Brain pericyte (primary cell): ENCODE measurements around the gene FAM240B.

Source experiments
- DNase-seq: peaks from one replicate; pipeline ENCODE4 v3.0.0-alpha.2; 2012; ENCODE audit warnings: low read depth, low spot score

FAM240B gene

DNA sequence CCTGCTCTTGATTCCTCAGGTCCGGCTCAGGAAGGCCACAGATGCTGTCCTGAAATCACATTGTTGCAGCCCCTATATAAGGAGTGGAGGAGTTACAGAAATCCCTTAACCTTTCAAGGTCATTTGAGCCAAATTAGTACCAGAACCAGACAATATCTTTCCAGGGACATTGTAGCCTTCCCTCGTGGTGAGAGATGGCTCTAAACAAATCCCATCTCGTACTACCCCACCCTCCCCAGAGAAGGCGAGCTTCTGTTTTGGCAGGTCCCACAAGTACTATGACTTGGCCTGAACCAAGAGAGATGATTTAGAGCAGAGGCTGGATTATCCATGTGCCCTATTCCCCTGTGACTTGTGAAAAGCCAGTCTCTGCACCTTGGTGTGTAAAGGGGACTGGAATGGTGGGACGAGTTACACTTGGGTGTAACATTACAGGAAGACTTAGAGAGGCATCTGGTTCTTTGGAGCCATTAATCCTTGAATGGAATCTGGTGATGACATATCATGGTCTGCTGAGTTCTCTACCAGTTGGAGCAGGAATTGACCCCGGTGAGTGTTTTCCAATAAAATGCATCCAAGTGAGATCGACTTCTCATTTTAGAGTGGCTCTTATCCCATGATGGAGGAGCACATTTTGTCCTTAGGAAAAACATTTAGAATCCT lies at the start of gene FAM240B:
Gene FAM240B (minus strand): TSS at position 51 of the 663 bp plus-strand sequence. CDS start 16,134 bp downstream, outside the sequence.
- no peak for DNase-seq

DNA sequence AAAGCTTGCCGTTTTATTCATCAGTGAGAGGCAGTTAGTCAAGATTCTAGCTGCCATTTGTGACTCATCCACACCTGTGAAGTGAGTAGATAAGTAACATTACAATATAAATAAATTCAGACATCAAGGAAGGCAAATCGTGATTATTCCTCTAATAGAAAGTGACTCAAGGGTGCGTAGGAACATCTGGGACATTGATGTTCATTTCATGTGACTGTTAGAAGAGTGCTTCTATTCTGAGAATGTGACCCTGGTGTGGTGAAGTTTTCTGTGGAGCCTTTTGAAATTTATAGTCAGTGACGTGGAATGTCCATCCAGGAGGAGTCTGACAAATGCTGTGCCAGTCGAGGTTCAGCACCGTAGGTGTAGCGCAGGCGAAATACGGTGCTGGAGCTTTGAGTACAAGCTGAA lies 48.4 kb upstream of the FAM240B start:
- no peak for DNase-seq

GRCh38 chr9:38765101-38765500 lies 45.2 kb upstream of the FAM240B start:
- DNase-seq, result no peak

- DNase-seq, result no peak
These were observed 42.1 kb upstream of the FAM240B start for GRCh38 chr9:38761999-38762398.

- DNase-seq, result no peak
These were observed 41.4 kb upstream of the FAM240B start for GRCh38 chr9:38761339-38761738.

- DNase-seq, result no peak
These were observed 36.8 kb upstream of the FAM240B start for GRCh38 chr9:38756702-38757101.

DNA sequence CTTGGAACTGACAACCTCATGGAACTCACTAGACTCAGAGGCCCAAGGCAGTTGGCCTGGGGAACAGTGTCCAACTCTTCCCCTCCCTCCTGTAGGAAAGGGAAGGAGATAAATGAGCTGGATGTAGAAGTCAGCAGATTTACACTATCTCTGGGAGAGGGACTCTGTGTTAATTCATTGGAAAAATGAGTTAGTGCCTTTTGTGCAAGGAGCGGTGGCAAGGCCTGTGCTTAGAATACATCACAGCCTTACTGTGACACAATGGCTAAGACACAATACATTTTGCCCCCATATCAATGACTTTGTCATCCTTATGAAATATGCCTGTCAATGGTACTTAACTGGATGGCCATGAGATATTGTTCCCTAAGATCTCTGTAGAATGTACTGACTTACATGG lies 28.0 kb upstream of the FAM240B start:
- no peak for DNase-seq

DNA sequence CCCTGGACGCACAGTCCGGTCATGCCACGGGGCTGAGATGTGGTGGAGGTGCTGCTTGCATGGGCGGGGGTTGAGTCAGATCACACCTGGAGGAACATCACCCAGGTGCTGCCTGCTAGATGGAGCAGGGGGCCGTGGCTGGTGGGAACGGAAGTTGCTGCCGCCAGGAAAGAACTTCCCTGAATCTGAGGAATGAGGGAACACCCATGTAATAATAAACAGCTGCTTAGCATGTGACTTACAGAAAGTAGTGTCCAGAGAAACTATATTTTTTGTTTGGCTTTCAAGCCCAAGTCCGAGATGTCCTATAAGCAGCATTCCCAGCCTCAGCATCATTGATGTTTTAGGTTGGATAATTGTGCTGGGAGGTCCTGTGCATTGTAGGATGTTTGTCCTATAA lies 27.1 kb upstream of the FAM240B start:
- DNase-seq, result no peak

DNA sequence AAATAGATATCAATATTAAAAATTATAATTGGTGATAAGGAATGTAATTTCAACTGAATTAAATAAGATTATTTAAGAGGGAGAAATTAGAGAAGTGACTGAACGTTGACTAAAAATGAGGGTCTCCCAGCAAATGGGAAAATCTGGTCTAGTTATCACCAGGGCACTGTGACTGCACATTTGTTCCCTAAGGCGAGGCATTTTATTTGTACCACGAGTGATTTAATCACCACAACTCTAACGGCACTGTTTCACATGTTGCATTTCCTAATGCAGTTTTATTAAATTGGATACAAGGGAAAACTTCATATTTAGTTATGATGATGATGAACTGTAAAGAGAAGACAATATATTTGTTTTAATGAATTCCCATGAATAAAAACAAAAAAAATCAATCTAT lies 26.4 kb upstream of the FAM240B start:
- no peak for DNase-seq

- DNase-seq, result no peak
These were observed 24.6 kb upstream of the FAM240B start for GRCh38 chr9:38744484-38744883.

DNA sequence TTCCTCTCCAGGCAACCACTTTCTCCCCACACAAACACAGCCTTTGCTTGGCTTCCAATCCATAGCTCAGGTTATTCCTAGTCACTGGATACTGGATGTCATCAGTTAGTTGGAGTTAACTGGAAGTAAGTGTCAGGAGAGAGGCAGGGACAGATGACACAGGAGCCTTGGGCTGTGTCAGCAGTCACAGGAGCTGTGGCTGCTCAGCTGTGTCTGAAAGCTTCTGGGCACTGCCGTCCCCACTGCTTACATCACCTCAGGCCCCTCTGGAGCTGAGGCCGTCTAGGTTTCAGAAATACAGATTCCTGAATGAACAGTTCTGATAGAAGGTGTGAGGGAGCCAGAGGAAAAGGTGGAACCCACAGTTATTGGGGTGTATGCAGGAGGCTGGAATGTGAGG lies 17.3 kb upstream of the FAM240B start:
- no peak for DNase-seq

DNA sequence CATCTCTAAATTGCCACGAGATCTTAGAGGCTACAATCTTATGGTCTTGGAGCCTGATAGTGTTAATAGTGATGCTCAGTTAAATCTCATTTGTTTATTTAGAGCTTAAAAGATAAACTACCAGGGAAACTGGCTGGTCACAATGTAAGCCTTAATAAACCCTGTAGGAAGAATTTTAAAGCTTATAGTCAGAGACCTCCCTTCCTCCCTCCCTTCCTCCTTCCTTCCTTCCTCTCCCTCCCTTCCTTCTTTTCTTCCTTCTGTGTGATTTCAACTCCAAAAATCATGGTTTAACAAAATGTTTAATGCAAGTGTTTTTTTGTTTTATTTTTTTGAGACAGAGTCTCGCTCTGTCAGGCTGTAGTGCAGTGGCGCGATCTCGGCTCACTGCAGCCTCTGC lies 14.9 kb upstream of the FAM240B start:
- DNase-seq, result no peak

DNA sequence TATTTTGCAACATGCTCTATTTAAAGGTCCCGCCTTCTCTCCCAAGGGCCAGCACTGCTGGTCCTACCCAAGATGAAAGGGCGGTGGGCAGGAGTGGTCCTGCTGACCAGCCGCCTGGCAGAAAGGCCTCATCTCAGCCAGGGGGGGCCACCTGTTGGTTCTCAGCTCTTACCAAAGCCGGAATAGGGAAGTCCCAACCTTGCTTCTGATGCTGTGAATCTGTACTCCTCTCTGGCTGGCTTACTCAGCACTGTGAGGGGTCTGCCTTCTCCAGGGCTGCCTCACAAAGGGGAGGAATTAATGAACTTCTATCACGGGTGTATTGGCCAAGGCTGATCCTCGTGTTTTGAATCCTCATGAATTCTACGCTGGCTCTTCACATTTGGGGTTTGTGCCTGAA lies 13.6 kb upstream of the FAM240B start:
- DNase-seq, result no peak

DNA sequence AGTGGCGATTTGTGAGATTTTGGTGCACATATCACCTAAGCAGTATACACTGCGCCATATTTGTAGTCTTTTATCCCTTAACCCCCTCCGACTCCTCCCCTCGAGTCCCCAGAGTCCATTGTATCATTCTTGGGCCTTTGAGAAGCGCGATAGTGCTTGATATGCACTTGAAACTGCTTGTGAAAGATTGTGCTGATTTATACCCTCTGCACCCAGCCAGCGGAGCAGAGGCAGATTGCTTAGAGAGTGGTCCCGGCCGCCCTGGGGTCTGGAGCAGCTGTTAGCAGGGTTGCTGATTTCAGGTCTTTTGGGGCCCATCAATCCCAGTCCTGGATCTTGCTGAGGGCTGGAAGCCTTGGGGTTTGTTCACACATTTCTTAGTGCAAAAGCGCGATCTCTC lies 13.0 kb upstream of the FAM240B start:
- no peak for DNase-seq

GRCh38 chr9:38727497-38728001 lies 7.6 kb upstream of the FAM240B start:
- DNase-seq, result peak; percentile 25

- DNase-seq, result no peak
These were observed 4.8 kb upstream of the FAM240B start for GRCh38 chr9:38724754-38725153.

- DNase-seq, result no peak
These were observed 1.8 kb downstream of the FAM240B start for GRCh38 chr9:38718148-38718547.

- no peak for DNase-seq
These were observed 4.2 kb downstream of the FAM240B start for GRCh38 chr9:38715684-38716083.

GRCh38 chr9:38713426-38713825 lies 6.5 kb downstream of the FAM240B start:
- no peak for DNase-seq

DNA sequence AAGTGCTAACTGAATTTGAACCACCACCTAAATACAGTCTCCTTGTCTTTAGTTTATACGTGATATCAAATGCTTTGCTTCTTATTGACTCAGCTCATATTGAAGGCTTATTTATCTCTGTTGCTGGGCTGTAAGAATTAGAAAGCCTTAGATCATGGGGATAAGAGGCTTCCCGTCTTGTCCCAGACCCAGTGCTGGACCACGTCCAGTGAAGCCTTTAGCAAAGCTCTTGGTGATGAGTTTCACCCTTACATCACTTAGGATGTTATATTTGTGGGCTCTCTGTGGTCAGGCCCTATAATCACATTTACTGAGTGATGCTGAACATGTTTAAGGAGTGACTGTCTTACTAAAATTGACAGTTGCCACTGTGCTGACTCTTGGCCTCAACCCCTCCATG lies 11.2 kb downstream of the FAM240B start:
- no peak for DNase-seq

DNA sequence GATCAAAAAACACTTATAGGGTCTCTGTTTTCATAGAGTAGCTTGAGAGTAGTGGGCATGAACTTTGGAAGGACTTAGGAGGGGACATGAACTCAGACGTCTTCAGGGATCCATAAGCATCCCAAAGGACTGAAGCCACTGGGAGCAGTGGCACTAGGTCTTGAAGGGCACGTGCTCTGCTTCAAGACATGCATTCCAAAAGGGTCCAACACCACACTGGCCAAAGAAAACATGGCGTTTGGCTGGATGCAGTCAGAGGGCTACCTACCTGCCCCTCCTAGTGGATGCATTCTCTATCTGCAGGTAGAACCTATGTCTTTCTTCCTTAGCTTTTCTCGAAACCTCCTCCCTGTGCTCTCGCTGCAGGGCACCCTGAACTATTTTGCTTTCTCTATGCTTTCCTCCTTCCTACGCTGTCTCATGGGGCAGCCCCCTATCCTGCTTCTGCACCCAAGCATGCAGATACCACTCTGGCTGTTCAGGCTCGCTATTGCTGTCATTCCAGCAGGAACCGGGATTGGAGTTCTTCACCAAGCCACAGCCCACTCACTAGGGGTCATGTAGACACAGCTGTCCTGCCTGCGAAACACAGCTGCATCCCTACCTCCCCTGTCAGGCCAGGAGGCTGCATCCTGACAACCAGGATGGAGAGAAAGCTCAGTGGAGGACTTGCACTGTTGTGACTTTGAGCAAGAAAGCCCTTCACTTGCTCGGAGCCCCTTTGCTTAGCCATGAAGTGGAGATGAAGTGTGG lies 11.9 kb downstream of the FAM240B start:
- DNase-seq, result peak; percentile 59

DNA sequence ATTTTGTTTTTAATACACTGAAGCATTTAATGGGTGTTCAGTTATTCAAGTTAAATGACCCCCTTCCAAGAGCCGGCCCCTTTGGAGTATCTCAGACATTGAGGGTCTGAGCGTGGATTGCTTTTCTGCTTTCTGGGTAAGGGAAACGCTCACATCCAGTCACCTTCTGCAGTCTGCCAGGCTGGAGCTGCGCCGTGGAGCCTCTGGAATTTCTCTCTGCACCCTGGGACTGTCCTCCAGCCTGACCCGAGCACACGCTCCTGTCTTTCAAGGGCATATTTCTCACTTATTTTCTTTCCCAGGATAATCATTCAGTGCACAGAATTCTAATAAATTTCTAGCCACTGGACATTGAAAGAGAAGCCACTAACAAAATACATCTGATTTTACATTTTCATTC lies 13.4 kb downstream of the FAM240B start:
- DNase-seq, result no peak

GRCh38 chr9:38705917-38706316 lies 14.0 kb downstream of the FAM240B start:
- no peak for DNase-seq
